ENCODE measurements around the gene TIAM1.

- TF ChIP-seq JUNB (IDR thresholded peaks at IDR 0.05): no peak
- TF ChIP-seq RAD21 (conservative IDR thresholded peaks at IDR 0.05 in 1 of 2, IDR thresholded peaks at IDR 0.05 in 1 of 2): no peak
- TF ChIP-seq, protein P1, sequence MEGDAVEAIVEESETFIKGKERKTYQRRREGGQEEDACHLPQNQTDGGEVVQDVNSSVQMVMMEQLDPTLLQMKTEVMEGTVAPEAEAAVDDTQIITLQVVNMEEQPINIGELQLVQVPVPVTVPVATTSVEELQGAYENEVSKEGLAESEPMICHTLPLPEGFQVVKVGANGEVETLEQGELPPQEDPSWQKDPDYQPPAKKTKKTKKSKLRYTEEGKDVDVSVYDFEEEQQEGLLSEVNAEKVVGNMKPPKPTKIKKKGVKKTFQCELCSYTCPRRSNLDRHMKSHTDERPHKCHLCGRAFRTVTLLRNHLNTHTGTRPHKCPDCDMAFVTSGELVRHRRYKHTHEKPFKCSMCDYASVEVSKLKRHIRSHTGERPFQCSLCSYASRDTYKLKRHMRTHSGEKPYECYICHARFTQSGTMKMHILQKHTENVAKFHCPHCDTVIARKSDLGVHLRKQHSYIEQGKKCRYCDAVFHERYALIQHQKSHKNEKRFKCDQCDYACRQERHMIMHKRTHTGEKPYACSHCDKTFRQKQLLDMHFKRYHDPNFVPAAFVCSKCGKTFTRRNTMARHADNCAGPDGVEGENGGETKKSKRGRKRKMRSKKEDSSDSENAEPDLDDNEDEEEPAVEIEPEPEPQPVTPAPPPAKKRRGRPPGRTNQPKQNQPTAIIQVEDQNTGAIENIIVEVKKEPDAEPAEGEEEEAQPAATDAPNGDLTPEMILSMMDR (IDR thresholded peaks at IDR 0.05): no peak
- no peak for TF ChIP-seq ESRRA (IDR thresholded peaks at IDR 0.05; ENCODE audit: borderline replicate concordance, low read length)
- TF ChIP-seq POLR2A (IDR thresholded peaks at IDR 0.05; ENCODE audit: low read length): no peak
- no peak for TF ChIP-seq NFE2L2 (conservative IDR thresholded peaks at IDR 0.05; ENCODE audit: low read length)
- TF ChIP-seq JUN (IDR thresholded peaks at IDR 0.05): no peak
- no peak for TF ChIP-seq RFX5 (IDR thresholded peaks at IDR 0.05)
- TF ChIP-seq USF2 (IDR thresholded peaks at IDR 0.05): no peak
- TF ChIP-seq MAFK (IDR thresholded peaks at IDR 0.05; ENCODE audit: partially characterized antibody): no peak
- no peak for TF ChIP-seq EP300 (IDR thresholded peaks at IDR 0.05)
Observed at GRCh38 chr21:31111093-31111492, 233.0 kb downstream of the TIAM1 start.
